Measurements from ENCODE around the gene KLHL34. TPM values are rescaled to one million over a fixed set of nuclear protein-coding genes. Genes with fewer than 3 reads are reported as not detected.

Gene KLHL34
- 1.1 and 1.9 TPM in 2 replicates for total RNA-seq (2014; rRNA removed; shearing (Covaris generic))
- 0.49 and 0.81 TPM in 2 replicates for polyA plus RNA-seq (2016; fragmentation: Nextera tagmentation; extraction: Ambion mirVana)
- long read RNA-seq: 0 reads

DNA sequence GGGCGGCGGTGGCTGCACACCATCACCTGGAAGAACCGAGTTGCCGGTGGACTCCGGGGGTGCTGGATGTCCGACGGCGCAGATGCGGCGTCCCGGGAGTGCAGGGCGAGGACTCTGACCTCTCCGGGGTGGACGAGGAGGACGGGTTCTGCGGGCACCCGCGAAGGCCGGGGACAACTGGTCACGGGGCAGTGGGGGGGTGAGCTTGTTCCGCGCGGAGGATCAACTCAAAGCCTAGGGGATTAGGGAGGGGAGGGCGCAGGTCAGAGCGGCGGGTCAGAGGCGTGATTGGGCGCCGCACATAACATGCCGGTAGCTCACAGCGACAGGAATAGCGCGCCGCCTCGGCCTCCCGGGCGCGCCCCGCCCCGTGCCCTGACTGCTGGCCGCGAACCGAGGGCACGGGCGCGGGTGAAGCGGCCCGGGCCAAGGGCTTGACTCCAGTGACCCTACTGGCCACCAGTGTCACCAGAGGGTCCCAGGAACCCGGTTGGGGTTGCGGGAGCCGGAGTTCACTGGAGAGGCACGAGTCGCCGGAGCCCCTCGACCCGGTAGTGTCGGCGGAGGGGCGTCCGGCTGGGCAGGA lies at the start of gene KLHL34:
Gene KLHL34 (minus strand): TSS at position 179 of the 586 bp plus-strand sequence. CDS start 542 bp downstream, outside the sequence.
- Histone ChIP-seq H3K36me3 (ENCODE audit: insufficient read depth) (no peaks in the 10 kb centered on the region), H2AFZ (peak within 1 kb of the TSS; percentile 74; the same call in 1 of the 2 replicates), H3K4me1 (ENCODE audit: insufficient read depth) (no peaks in the 10 kb centered on the region), H3K4me3 (peak within 1 kb of the TSS; percentile 61), H3K79me2 (replicated peaks; ENCODE audit: insufficient read depth) (no peaks in the 10 kb centered on the region), H3K27me3 (ENCODE audit: insufficient read depth) (peaks cover 8% of the 10 kb centered on the region; the same call in 1 of the 2 replicates), H3K27ac (ENCODE audit: low read depth) (no peak within 1 kb of the TSS), H4K20me1 (replicated peaks; ENCODE audit: insufficient read depth) (no peaks in the 10 kb centered on the region), H3F3A (replicated peaks; ENCODE audit: low read depth) (no peaks in the 10 kb centered on the region), H3K9me2 (ENCODE audit: insufficient read depth) (no peaks in the 10 kb centered on the region), H3K4me2 (peak within 1 kb of the TSS; percentile 73)
- H3K4me3 Mint-ChIP-seq: peak within 1 kb of the TSS; percentile 74
- peaks cover 2% of the 10 kb centered on the region; the same call in 1 of the 3 replicates for H3K36me3 Mint-ChIP-seq (ENCODE audit: low read depth)
- H3K27ac Mint-ChIP-seq: no peak within 1 kb of the TSS
- DNase-seq (ENCODE audit: low spot score) (peak; percentile 42), ATAC-seq (peak; percentile 80)
- H3K27me3 Mint-ChIP-seq (ENCODE audit: insufficient read depth, low read depth, poor library complexity): peaks cover 3% of the 10 kb centered on the region
- TF ChIP-seq POLR2AphosphoS5 (IDR thresholded peaks at IDR 0.05; ENCODE audit: low read depth) (no peak), STAT1 (IDR thresholded peaks at IDR 0.05; ENCODE audit: unreplicated experiment) (no peak), JUNB (IDR thresholded peaks at IDR 0.05; ENCODE audit: unreplicated experiment) (no peak), ZNF114 (CRISPR knock-in tag; IDR thresholded peaks at IDR 0.05) (no peak)
- TF ChIP-seq, protein P1, sequence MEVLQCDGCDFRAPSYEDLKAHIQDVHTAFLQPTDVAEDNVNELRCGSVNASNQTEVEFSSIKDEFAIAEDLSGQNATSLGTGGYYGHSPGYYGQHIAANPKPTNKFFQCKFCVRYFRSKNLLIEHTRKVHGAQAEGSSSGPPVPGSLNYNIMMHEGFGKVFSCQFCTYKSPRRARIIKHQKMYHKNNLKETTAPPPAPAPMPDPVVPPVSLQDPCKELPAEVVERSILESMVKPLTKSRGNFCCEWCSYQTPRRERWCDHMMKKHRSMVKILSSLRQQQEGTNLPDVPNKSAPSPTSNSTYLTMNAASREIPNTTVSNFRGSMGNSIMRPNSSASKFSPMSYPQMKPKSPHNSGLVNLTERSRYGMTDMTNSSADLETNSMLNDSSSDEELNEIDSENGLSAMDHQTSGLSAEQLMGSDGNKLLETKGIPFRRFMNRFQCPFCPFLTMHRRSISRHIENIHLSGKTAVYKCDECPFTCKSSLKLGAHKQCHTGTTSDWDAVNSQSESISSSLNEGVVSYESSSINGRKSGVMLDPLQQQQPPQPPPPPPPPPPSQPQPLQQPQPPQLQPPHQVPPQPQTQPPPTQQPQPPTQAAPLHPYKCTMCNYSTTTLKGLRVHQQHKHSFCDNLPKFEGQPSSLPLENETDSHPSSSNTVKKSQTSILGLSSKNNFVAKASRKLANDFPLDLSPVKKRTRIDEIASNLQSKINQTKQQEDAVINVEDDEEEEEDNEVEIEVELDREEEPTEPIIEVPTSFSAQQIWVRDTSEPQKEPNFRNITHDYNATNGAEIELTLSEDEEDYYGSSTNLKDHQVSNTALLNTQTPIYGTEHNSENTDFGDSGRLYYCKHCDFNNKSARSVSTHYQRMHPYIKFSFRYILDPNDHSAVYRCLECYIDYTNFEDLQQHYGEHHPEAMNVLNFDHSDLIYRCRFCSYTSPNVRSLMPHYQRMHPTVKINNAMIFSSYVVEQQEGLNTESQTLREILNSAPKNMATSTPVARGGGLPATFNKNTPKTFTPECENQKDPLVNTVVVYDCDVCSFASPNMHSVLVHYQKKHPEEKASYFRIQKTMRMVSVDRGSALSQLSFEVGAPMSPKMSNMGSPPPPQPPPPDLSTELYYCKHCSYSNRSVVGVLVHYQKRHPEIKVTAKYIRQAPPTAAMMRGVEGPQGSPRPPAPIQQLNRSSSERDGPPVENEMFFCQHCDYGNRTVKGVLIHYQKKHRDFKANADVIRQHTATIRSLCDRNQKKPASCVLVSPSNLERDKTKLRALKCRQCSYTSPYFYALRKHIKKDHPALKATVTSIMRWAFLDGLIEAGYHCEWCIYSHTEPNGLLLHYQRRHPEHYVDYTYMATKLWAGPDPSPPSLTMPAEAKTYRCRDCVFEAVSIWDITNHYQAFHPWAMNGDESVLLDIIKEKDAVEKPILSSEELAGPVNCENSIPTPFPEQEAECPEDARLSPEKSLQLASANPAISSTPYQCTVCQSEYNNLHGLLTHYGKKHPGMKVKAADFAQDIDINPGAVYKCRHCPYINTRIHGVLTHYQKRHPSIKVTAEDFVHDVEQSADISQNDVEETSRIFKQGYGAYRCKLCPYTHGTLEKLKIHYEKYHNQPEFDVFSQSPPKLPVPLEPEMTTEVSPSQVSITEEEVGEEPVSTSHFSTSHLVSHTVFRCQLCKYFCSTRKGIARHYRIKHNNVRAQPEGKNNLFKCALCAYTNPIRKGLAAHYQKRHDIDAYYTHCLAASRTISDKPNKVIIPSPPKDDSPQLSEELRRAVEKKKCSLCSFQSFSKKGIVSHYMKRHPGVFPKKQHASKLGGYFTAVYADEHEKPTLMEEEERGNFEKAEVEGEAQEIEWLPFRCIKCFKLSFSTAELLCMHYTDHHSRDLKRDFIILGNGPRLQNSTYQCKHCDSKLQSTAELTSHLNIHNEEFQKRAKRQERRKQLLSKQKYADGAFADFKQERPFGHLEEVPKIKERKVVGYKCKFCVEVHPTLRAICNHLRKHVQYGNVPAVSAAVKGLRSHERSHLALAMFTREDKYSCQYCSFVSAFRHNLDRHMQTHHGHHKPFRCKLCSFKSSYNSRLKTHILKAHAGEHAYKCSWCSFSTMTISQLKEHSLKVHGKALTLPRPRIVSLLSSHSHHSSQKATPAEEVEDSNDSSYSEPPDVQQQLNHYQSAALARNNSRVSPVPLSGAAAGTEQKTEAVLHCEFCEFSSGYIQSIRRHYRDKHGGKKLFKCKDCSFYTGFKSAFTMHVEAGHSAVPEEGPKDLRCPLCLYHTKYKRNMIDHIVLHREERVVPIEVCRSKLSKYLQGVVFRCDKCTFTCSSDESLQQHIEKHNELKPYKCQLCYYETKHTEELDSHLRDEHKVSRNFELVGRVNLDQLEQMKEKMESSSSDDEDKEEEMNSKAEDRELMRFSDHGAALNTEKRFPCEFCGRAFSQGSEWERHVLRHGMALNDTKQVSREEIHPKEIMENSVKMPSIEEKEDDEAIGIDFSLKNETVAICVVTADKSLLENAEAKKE (CRISPR knock-in tag; IDR thresholded peaks at IDR 0.05): no peak
- TF ChIP-seq, protein P2, sequence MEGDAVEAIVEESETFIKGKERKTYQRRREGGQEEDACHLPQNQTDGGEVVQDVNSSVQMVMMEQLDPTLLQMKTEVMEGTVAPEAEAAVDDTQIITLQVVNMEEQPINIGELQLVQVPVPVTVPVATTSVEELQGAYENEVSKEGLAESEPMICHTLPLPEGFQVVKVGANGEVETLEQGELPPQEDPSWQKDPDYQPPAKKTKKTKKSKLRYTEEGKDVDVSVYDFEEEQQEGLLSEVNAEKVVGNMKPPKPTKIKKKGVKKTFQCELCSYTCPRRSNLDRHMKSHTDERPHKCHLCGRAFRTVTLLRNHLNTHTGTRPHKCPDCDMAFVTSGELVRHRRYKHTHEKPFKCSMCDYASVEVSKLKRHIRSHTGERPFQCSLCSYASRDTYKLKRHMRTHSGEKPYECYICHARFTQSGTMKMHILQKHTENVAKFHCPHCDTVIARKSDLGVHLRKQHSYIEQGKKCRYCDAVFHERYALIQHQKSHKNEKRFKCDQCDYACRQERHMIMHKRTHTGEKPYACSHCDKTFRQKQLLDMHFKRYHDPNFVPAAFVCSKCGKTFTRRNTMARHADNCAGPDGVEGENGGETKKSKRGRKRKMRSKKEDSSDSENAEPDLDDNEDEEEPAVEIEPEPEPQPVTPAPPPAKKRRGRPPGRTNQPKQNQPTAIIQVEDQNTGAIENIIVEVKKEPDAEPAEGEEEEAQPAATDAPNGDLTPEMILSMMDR (conservative IDR thresholded peaks at IDR 0.05; ENCODE audit: low read depth in 2 of 2): no peak
- peaks cover 3% of the 10 kb centered on the region; the same call in 1 of the 3 replicates for H3K9me3 Mint-ChIP-seq
- H3K4me1 Mint-ChIP-seq: peaks cover 4% of the 10 kb centered on the region; the same call in 2 of the 3 replicates
